Activated gamma-delta T cell treated with anti-CD3 and anti-CD28 coated beads, Interleukin-2, amount 50 U/mL, for 16 hours (primary cell): ENCODE results near the gene TREH.
"Not testable (repeated sequence)": the region's sequence is repeated elsewhere in the genome, so short reads cannot be mapped to it uniquely, and the experiment has no call there.

Experiments used
- DNase-seq: peaks from one replicate; pipeline ENCODE4 v3.0.0-alpha.2; 2020; ENCODE audit warnings: low read depth

TREH gene

GRCh38 chr11:118612378-118612777 is 67.1 kb downstream of the TREH start:
- DNase-seq = no peak

- not testable (repeated sequence) for DNase-seq
Observed at GRCh38 chr11:118611433-118611795, 68.0 kb downstream of the TREH start.

- peak; percentile 84 for DNase-seq
Observed at GRCh38 chr11:118610773-118611432, 68.5 kb downstream of the TREH start.

- DNase-seq = no peak
Observed at GRCh38 chr11:118610225-118610772, 69.2 kb downstream of the TREH start.

GRCh38 chr11:118609380-118610224 is 69.8 kb downstream of the TREH start:
- no peak for DNase-seq

GRCh38 chr11:118608360-118609227 is 70.9 kb downstream of the TREH start:
- peak; percentile 69 for DNase-seq

GRCh38 chr11:118607401-118608359 is 71.8 kb downstream of the TREH start, which contains the start of gene PHLDB1:
Gene PHLDB1, plus strand, starts transcription at chr11:118607615. Its CDS starts 6,222 bp downstream, at chr11:118613837.
- no peak for DNase-seq
